IMR-90 (cell line): ENCODE results near the gene PARP1. TPM values are rescaled to one million over a fixed set of nuclear protein-coding genes. Genes with fewer than 3 reads are reported as not detected.

Experiments
- ATAC-seq: fragments of 200-7000 bp; cut with Tn5 transposase; 2 replicates; pipeline ENCODE4 v1.9.1; 2020; ENCODE audit warnings: low read depth, mild to moderate bottlenecking, moderate library complexity
- BruUV-seq: library from RNA; stranded (reverse); fragments of 400-500 nt; replicated peaks from 2 replicates; lab custom pipeline; 2021; lab: Mats Ljungman, UMichigan
- CTCF ChIA-PET: fragments of 300-600 bp; formaldehyde crosslinking; extraction: SDS; loops from one replicate; lab custom pipeline; 2021; ENCODE audit warnings: antibody characterized with exemption; lab: Yijun Ruan, JAX
- POLR2A ChIA-PET: fragments of 300-600 bp; sonication (Branson Sonifier 250); formaldehyde crosslinking; loops from one replicate; lab custom pipeline; 2022; ENCODE audit warnings: antibody characterized with exemption; ENCODE audit not compliant: unreplicated experiment; lab: Charles Lee
- DNase-seq: peaks from one replicate; pipeline ENCODE4 v3.0.0; 2013
- H2AFZ ChIP-seq: replicated peaks from 2 replicates; pipeline ENCODE3; 2013; ENCODE audit warnings: low read length, mild to moderate bottlenecking; ENCODE audit not compliant: poor library complexity
- H2AK5ac ChIP-seq: 2 replicates; pipeline ENCODE4 v1.6.1; 2013; ENCODE audit warnings: low read depth, low read length, inconsistent platforms
- H2AK9ac ChIP-seq: replicated peaks from 2 replicates; pipeline ENCODE3; 2013; ENCODE audit warnings: mild to moderate bottlenecking, low read depth, low read length, moderate library complexity; ENCODE audit not compliant: poor library complexity
- H2BK120ac ChIP-seq: 2 replicates; pipeline ENCODE4 v1.6.1; 2013; ENCODE audit warnings: low read depth, low read length, inconsistent platforms
- H2BK15ac ChIP-seq: 3 replicates; pipeline ENCODE4 v1.6.1; 2013; ENCODE audit warnings: low read depth, low read length, inconsistent platforms
- H2BK20ac ChIP-seq: 2 replicates; pipeline ENCODE4 v1.6.1; 2013; ENCODE audit warnings: low read depth, mild to moderate bottlenecking, inconsistent platforms, low read length, moderate library complexity
- H2BK5ac ChIP-seq: 2 replicates; pipeline ENCODE4 v1.6.1; 2013; ENCODE audit warnings: mild to moderate bottlenecking, low read depth, low read length, inconsistent platforms; ENCODE audit not compliant: poor library complexity, severe bottlenecking
- H3K14ac ChIP-seq: replicated peaks from 2 replicates; pipeline ENCODE4 v1.6.1; 2013; ENCODE audit warnings: low read depth, low read length, inconsistent platforms
- H3K18ac ChIP-seq: 2 replicates; pipeline ENCODE4 v1.6.1; 2013; ENCODE audit warnings: low read depth, low read length, control low read depth
- H3K23ac ChIP-seq: 2 replicates; pipeline ENCODE4 v1.6.1; 2013; ENCODE audit warnings: low read depth, low read length, inconsistent platforms
- H3K27ac ChIP-seq: 2 replicates; pipeline ENCODE4 v1.5.1; 2013; ENCODE audit warnings: mild to moderate bottlenecking, control low read depth, low read length; ENCODE audit not compliant: insufficient read depth
- H3K27me3 ChIP-seq: 2 replicates; pipeline ENCODE4 v1.6.1; 2013; ENCODE audit warnings: low read length; ENCODE audit not compliant: control insufficient read depth, insufficient read depth
- H3K36me3 ChIP-seq: 2 replicates; pipeline ENCODE4 v1.6.1; 2013; ENCODE audit warnings: low read length, mixed read lengths; ENCODE audit not compliant: control insufficient read depth, insufficient read depth
- H3K4ac ChIP-seq: 2 replicates; pipeline ENCODE4 v1.6.1; 2013; ENCODE audit warnings: low read depth, low read length, inconsistent platforms
- H3K4me1 ChIP-seq: 2 replicates; pipeline ENCODE4 v1.6.1; 2013; ENCODE audit warnings: low read length, mixed read lengths; ENCODE audit not compliant: control insufficient read depth, insufficient read depth
- H3K4me2 ChIP-seq: 2 replicates; pipeline ENCODE4 v1.6.1; 2013; ENCODE audit warnings: low read depth, mild to moderate bottlenecking, control low read depth, low read length, moderate library complexity
- H3K4me3 ChIP-seq: 2 replicates; pipeline ENCODE4 v1.5.1; 2013; ENCODE audit warnings: low read depth, mild to moderate bottlenecking, control low read depth, low read length, moderate library complexity; ENCODE audit not compliant: insufficient read depth
- H3K56ac ChIP-seq: 2 replicates; pipeline ENCODE4 v1.6.1; 2013; ENCODE audit warnings: low read length, inconsistent platforms; ENCODE audit not compliant: insufficient read depth; ENCODE audit errors: extremely low read depth
- H3K79me1 ChIP-seq, 2 experiments: 2 replicates each; pipeline ENCODE4 v1.6.1; 2013; ENCODE audit warnings: low read length in 2 of 2, inconsistent platforms in 1 of 2, low read depth in 1 of 2
- H3K9ac ChIP-seq: 2 replicates; pipeline ENCODE4 v1.6.1; 2013; ENCODE audit warnings: low read depth, low read length, control low read depth
- H3K9me1 ChIP-seq: 2 replicates; pipeline ENCODE4 v1.6.1; 2013; ENCODE audit warnings: low read length, inconsistent platforms; ENCODE audit not compliant: insufficient read depth
- H3K9me3 ChIP-seq: 2 replicates; pipeline ENCODE4 v1.6.1; 2013; ENCODE audit warnings: low read length; ENCODE audit not compliant: control insufficient read depth, insufficient read depth
- H4K20me1 ChIP-seq: 2 replicates; pipeline ENCODE4 v1.6.1; 2013; ENCODE audit warnings: low read length, inconsistent platforms; ENCODE audit not compliant: insufficient read depth
- H4K5ac ChIP-seq: 2 replicates; pipeline ENCODE4 v1.6.1; 2013; ENCODE audit warnings: mild to moderate bottlenecking, low read depth, low read length, control low read depth
- H4K8ac ChIP-seq, 2 experiments: 2 replicates each; pipeline ENCODE4 v1.6.1; 2013; ENCODE audit warnings: low read depth in 2 of 2, low read length in 2 of 2, control low read depth in 1 of 2, inconsistent platforms in 1 of 2
- H4K91ac ChIP-seq: 2 replicates; pipeline ENCODE4 v1.6.1; 2013; ENCODE audit warnings: low read depth, low read length, inconsistent platforms; ENCODE audit not compliant: insufficient read depth
- FOS ChIP-seq: fragments of 150-350 bp; IDR thresholded peaks from 2 replicates; pipeline ENCODE4 v1.6.1; 2016; ENCODE audit warnings: low read depth, low read length
- MAZ ChIP-seq: IDR thresholded peaks from 2 replicates; pipeline ENCODE4 v1.6.1; 2012; ENCODE audit warnings: low read depth, mild to moderate bottlenecking, low read length, improper control_type of control experiment, moderate library complexity, borderline replicate concordance
- MXI1 ChIP-seq: IDR thresholded peaks from 2 replicates; pipeline ENCODE4 v1.6.1; 2012; ENCODE audit warnings: low read depth, mild to moderate bottlenecking, low read length, moderate library complexity, borderline replicate concordance
- NFE2L2 ChIP-seq: fragments of 150-350 bp; IDR thresholded peaks from 2 replicates; pipeline ENCODE4 v1.6.1; 2016; ENCODE audit warnings: low read depth, mild to moderate bottlenecking, low read length
- RAD21 ChIP-seq: IDR thresholded peaks from 2 replicates; pipeline ENCODE4 v1.6.1; 2012; ENCODE audit warnings: low read length, improper control_type of control experiment
- RCOR1 ChIP-seq: IDR thresholded peaks from 2 replicates; pipeline ENCODE4 v1.6.1; 2012; ENCODE audit warnings: mild to moderate bottlenecking, low read length, improper control_type of control experiment; ENCODE audit not compliant: insufficient replicate concordance
- RFX5 ChIP-seq: IDR thresholded peaks from 2 replicates; pipeline ENCODE4 v1.8.0; 2012; ENCODE audit warnings: low read depth, mild to moderate bottlenecking, low read length, moderate library complexity
- SMC3 ChIP-seq: fragments of 150-350 bp; IDR thresholded peaks from 2 replicates; pipeline ENCODE4 v1.6.1; 2016; ENCODE audit warnings: low read depth, mild to moderate bottlenecking, antibody characterized with exemption, low read length, moderate library complexity
- WGBS, 2 experiments: methylation state at CpG; one replicate each; pipeline versions ENCODE4 v1.1.5 to v1.1.7; 2013; ENCODE audit warnings: missing lambda C conversion rate in 2 of 2; ENCODE audit not compliant: insufficient read length in 1 of 2; ENCODE audit errors: extremely low coverage in 2 of 2; 5-methylcytosine and 5-hydroxymethylcytosine counted together
- dilution Hi-C: fragments of 300-500 bp; cut with HindIII; formaldehyde crosslinking; loops from one replicate; pipeline ENCODE4 v1.14.3; 2018; ENCODE audit warnings: low sequenced_read_pairs; ENCODE audit not compliant: unreplicated experiment
- in situ Hi-C: fragments of 300-500 bp; cut with MboI; formaldehyde crosslinking; loops from 3 replicates; pipeline ENCODE4 v1.14.3; 2019; ENCODE audit warnings: low sequenced_read_pairs, inconsistent platforms, mixed read lengths
- intact Hi-C: fragments of 100-400 bp; cut with micrococcal nuclease; formaldehyde crosslinking; loops from 2 replicates; pipeline ENCODE4 v1.10.0; 2022
- polyA plus RNA-seq, 3 experiments: library from polyadenylated mRNA; depleted of rRNA; stranded (reverse); fragments of >200 nt; gene quantifications; 2 replicates each; pipeline ENCODE4 v1.2.3, GENCODE V29; 2012; ENCODE audit warnings: low replicate concordance in 1 of 3
- total RNA-seq: library from RNA; depleted of rRNA; stranded (reverse); fragments of >200 nt; gene quantifications from 2 replicates; pipeline ENCODE4 v1.2.3, GENCODE V29; 2012
- TF ChIP-seq, protein P1 (sequence below): fragments of 150-350 bp; IDR thresholded peaks from 2 replicates; pipeline ENCODE4 v1.6.1; 2017; ENCODE audit warnings: mild to moderate bottlenecking, antibody characterized with exemption, low read length, low read depth
- TF ChIP-seq, protein P2 (sequence below): conservative IDR thresholded peaks from 2 replicates; pipeline ENCODE4 v1.5.1; 2012; ENCODE audit warnings: mild to moderate bottlenecking, low read depth, low read length, improper control_type of control experiment

PARP1 gene
- total and polyA plus RNA-seq, 2 of the 4 experiments (the other 2 are of a cell fraction) = 86.5 to 105 TPM

DNA sequence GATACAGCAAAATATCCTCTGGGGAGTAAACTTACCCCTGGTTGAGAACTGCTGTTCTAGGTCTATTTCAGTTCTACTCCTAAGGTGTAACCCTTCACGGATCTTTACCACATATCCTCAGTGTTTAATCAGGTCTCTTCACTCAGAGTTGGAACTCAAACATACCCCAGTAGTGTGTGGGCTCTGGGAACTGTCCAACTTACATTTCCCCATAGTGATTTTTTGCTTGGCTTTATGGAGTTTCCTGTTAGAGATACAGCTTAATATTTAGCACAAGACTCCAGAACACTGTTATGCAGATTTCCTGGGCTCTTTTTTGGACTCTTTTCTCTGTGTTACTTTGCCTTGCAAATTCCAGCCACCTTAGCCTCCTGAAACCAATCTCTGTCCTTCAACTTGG lies 72.2 kb downstream of the PARP1 start:
- no peak overlapping the region for H2BK5ac ChIP-seq
- H2AK5ac ChIP-seq = no peak overlapping the region
- no peak overlapping the region for H3K4me2 ChIP-seq
- no peaks in the 10 kb centered on the region for H3K4me1 ChIP-seq
- TF ChIP-seq MXI1 (no peak), RFX5 (no peak), MAZ (no peak), RAD21 (no peak), FOS (no peak), NFE2L2 (no peak), SMC3 (no peak), RCOR1 (no peak)
- TF ChIP-seq, protein P1, sequence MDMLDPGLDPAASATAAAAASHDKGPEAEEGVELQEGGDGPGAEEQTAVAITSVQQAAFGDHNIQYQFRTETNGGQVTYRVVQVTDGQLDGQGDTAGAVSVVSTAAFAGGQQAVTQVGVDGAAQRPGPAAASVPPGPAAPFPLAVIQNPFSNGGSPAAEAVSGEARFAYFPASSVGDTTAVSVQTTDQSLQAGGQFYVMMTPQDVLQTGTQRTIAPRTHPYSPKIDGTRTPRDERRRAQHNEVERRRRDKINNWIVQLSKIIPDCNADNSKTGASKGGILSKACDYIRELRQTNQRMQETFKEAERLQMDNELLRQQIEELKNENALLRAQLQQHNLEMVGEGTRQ = no peak
- TF ChIP-seq, protein P2, sequence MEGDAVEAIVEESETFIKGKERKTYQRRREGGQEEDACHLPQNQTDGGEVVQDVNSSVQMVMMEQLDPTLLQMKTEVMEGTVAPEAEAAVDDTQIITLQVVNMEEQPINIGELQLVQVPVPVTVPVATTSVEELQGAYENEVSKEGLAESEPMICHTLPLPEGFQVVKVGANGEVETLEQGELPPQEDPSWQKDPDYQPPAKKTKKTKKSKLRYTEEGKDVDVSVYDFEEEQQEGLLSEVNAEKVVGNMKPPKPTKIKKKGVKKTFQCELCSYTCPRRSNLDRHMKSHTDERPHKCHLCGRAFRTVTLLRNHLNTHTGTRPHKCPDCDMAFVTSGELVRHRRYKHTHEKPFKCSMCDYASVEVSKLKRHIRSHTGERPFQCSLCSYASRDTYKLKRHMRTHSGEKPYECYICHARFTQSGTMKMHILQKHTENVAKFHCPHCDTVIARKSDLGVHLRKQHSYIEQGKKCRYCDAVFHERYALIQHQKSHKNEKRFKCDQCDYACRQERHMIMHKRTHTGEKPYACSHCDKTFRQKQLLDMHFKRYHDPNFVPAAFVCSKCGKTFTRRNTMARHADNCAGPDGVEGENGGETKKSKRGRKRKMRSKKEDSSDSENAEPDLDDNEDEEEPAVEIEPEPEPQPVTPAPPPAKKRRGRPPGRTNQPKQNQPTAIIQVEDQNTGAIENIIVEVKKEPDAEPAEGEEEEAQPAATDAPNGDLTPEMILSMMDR = no peak
- DNase-seq = no peak
- H4K8ac ChIP-seq = no peak overlapping the region
- H3K27me3 ChIP-seq = no peaks in the 10 kb centered on the region
- H3K9ac ChIP-seq = no peak overlapping the region
- intact Hi-C loops (loop anchor here (10.0 kb wide), 1 partner anchor 131 kb away; no protein-coding TSS in a partner anchor), dilution Hi-C loops (no loop called here), in situ Hi-C loops (no loop called here)
- no peak overlapping the region for H4K91ac ChIP-seq
- H3K9me3 ChIP-seq = no peaks in the 10 kb centered on the region
- no peaks in the 10 kb centered on the region for H3K9me1 ChIP-seq
- H3K36me3 ChIP-seq = no peaks in the 10 kb centered on the region
- no peaks in the 10 kb centered on the region for H4K20me1 ChIP-seq
- no peak overlapping the region for H3K27ac ChIP-seq
- no TSS peak for BruUV-seq
- no peak overlapping the region for H3K14ac ChIP-seq
- no peak overlapping the region for H3K4ac ChIP-seq
- no peak overlapping the region for H2AFZ ChIP-seq
- no peak overlapping the region for H2AK9ac ChIP-seq
- H4K5ac ChIP-seq = no peak overlapping the region
- no peak overlapping the region for H2BK120ac ChIP-seq
- ChIA-PET CTCF (interaction anchor here (1.4 kb wide), 1 partner anchor 210 kb away, joined by 3 read pairs; no protein-coding TSS in a partner anchor), POLR2A (no interaction called here)
- no peaks in the 10 kb centered on the region for H3K79me1 ChIP-seq
- H3K56ac ChIP-seq = no peak overlapping the region
- ATAC-seq = peak; percentile 17; the same call in 1 of the 2 replicates
- no peak overlapping the region for H2BK20ac ChIP-seq
- no peak overlapping the region for H3K23ac ChIP-seq
- H2BK15ac ChIP-seq = no peak overlapping the region
- no peak overlapping the region for H3K18ac ChIP-seq
- no CpG with 5 or more reads among the region's 1 CpG for WGBS, 2 experiments
- H3K4me3 ChIP-seq = no peak overlapping the region
